GM12878 (cell line): ENCODE results near the gene EVX1. TPM values are rescaled to one million over a fixed set of nuclear protein-coding genes. Genes with fewer than 3 reads are reported as not detected.

Experiments used
- ATAC-seq: fragments of 200-7000 bp; cut with Tn5 transposase; 3 replicates; pipeline ENCODE4 v1.9.1; 2020; ENCODE audit warnings: mild to moderate bottlenecking, moderate library complexity
- BruUV-seq: library from RNA; stranded (reverse); fragments of 400-500 nt; replicated peaks from 2 replicates; lab custom pipeline; 2021; lab: Mats Ljungman, UMichigan
- CTCF ChIA-PET: fragments of 300-600 bp; sonication (Branson Sonifier 250); formaldehyde crosslinking; extraction: SDS; loops from one replicate; lab custom pipeline; 2021; ENCODE audit warnings: inconsistent platforms; lab: Yijun Ruan, JAX
- POLR2A ChIA-PET: fragments of 350-600 bp; formaldehyde crosslinking; extraction: SDS; loops from one replicate; lab custom pipeline; 2021; ENCODE audit warnings: inconsistent platforms; lab: Charles Lee
- RAD21 ChIA-PET: fragments of 300-600 bp; sonication (Branson Sonifier 250); formaldehyde crosslinking; loops from one replicate; lab custom pipeline; 2023; ENCODE audit warnings: antibody characterized with exemption; ENCODE audit not compliant: unreplicated experiment; lab: Charles Lee
- SMC1A ChIA-PET: fragments of 300-600 bp; sonication (Branson Sonifier 250); formaldehyde crosslinking; loops from one replicate; lab custom pipeline; 2023; ENCODE audit not compliant: unreplicated experiment, uncharacterized antibody; lab: Charles Lee
- DNase-seq: peaks from one replicate; pipeline ENCODE4 v3.0.0-alpha.2; 2011; ENCODE audit warnings: low read depth, low spot score
- FAIRE-seq: peaks from 3 replicates; lab custom pipeline; 2011; peaks lifted over from hg19 to GRCh38; lab: Jason Lieb, UNC
- H2AFZ ChIP-seq: 2 replicates; pipeline ENCODE4 v1.6.0; 2011; ENCODE audit warnings: low read depth, low read length, control low read depth; ENCODE audit not compliant: control insufficient read depth
- H3K27ac ChIP-seq: 2 replicates; pipeline ENCODE4 v1.5.1; 2011; ENCODE audit warnings: control low read depth; ENCODE audit not compliant: control insufficient read depth, insufficient read depth
- H3K27me3 ChIP-seq, 2 experiments: replicated peaks in 1 of 2; 2 replicates each; pipeline versions ENCODE4 v1.6.0 to v1.6.1; 2011; ENCODE audit warnings: low read length in 1 of 2; ENCODE audit not compliant: control insufficient read depth in 2 of 2, insufficient read depth in 2 of 2
- H3K36me3 ChIP-seq, 2 experiments: 2 replicates each; pipeline ENCODE4 v1.5.1; 2011; ENCODE audit warnings: low read length in 1 of 2; ENCODE audit not compliant: control insufficient read depth in 2 of 2, insufficient read depth in 2 of 2
- H3K4me1 ChIP-seq: 2 replicates; pipeline ENCODE4 v1.6.1; 2011; ENCODE audit warnings: mild to moderate bottlenecking, low read length, moderate library complexity, mixed read lengths; ENCODE audit not compliant: control insufficient read depth, insufficient read depth
- H3K4me2 ChIP-seq: 2 replicates; pipeline ENCODE4 v1.6.0; 2011; ENCODE audit warnings: control low read depth; ENCODE audit not compliant: control insufficient read depth, insufficient read depth
- H3K4me3 ChIP-seq: fragments of 200-600 bp; sonication (generic); 2 replicates; pipeline ENCODE4 v1.5.1; 2016
- H3K79me2 ChIP-seq: 2 replicates; pipeline ENCODE4 v1.6.0; 2011; ENCODE audit warnings: low read length; ENCODE audit not compliant: control insufficient read depth, insufficient read depth
- H3K9ac ChIP-seq: 2 replicates; pipeline ENCODE4 v1.8.0; 2011; ENCODE audit warnings: low read length, control low read depth, mixed read lengths; ENCODE audit not compliant: control insufficient read depth, insufficient read depth
- H3K9me3 ChIP-seq: replicated peaks from 3 replicates; pipeline ENCODE4 v1.5.1; 2011; ENCODE audit warnings: mild to moderate bottlenecking, low read length; ENCODE audit not compliant: control insufficient read depth, insufficient read depth
- H4K20me1 ChIP-seq: 2 replicates; pipeline ENCODE4 v1.6.0; 2011; ENCODE audit not compliant: control insufficient read depth, insufficient read depth
- ASH2L ChIP-seq: fragments of 300-600, 200-600 bp; sonication (generic); IDR thresholded peaks from 2 replicates; pipeline ENCODE4 v1.6.1; 2017; ENCODE audit warnings: low read depth, mild to moderate bottlenecking, borderline replicate concordance
- PML ChIP-seq: IDR thresholded peaks from 2 replicates; pipeline ENCODE4 v1.6.1; 2012; ENCODE audit warnings: low read length, inconsistent platforms
- WGBS: methylation state at CpG from one replicate; pipeline ENCODE4 v1.1.6; 2016; ENCODE audit warnings: low lambda C conversion rate; ENCODE audit not compliant: insufficient replicate concordance, insufficient coverage; ENCODE audit errors: missing lambda C conversion rate; 5-methylcytosine and 5-hydroxymethylcytosine counted together
- in situ Hi-C: fragments of 300-500 bp; cut with MboI; formaldehyde crosslinking; loops from 9 replicates; pipeline ENCODE4 v1.14.3; 2018; ENCODE audit warnings: mixed read lengths
- intact Hi-C: fragments of 100-400 bp; cut with micrococcal nuclease; formaldehyde crosslinking; loops from one replicate; pipeline ENCODE4 v1.14.2; 2022; ENCODE audit not compliant: unreplicated experiment
- polyA plus RNA-seq, 11 experiments: library from polyadenylated mRNA; depleted of rRNA in 4 of 11; unstranded in 6 of 11; stranded (reverse) in 5 of 11; fragments of >200 nt; fragmentation: Nextera tagmentation in 4 of 11; fragmentation: Illumina TruSeq in 1 of 11; extraction: Ambion mirVana in 4 of 11; extraction: Trizol in 1 of 11; gene quantifications; 1 replicate in 1 of 11; 2 replicates in 10 of 11; pipeline versions ENCODE4 v1.2.1 to v1.2.3, GENCODE V29; 2011 to 2016; ENCODE audit warnings: inconsistent platforms in 2 of 11, missing spikeins in 2 of 11, low read depth in 1 of 11
- total RNA-seq, 4 experiments: library from RNA; depleted of rRNA in 3 of 4; stranded (reverse); fragments of >200 nt in 3 of 4; fragmentation: Illumina TruSeq in 1 of 4; extraction: Trizol in 1 of 4; gene quantifications; 2 replicates each; pipeline versions ENCODE4 v1.2.1 to v1.2.3, GENCODE V29; 2013 to 2021
- TF ChIP-seq, protein P1 (sequence below): fragments of 450-650 bp; IDR thresholded peaks from 2 replicates; pipeline ENCODE4 v1.6.1; 2014; ENCODE audit warnings: mild to moderate bottlenecking

The EVX1 gene
- total and polyA plus RNA-seq, 10 of the 15 experiments (the other 5 are each of a cell fraction or from before 2014, with no cell fraction given): not detected

DNA sequence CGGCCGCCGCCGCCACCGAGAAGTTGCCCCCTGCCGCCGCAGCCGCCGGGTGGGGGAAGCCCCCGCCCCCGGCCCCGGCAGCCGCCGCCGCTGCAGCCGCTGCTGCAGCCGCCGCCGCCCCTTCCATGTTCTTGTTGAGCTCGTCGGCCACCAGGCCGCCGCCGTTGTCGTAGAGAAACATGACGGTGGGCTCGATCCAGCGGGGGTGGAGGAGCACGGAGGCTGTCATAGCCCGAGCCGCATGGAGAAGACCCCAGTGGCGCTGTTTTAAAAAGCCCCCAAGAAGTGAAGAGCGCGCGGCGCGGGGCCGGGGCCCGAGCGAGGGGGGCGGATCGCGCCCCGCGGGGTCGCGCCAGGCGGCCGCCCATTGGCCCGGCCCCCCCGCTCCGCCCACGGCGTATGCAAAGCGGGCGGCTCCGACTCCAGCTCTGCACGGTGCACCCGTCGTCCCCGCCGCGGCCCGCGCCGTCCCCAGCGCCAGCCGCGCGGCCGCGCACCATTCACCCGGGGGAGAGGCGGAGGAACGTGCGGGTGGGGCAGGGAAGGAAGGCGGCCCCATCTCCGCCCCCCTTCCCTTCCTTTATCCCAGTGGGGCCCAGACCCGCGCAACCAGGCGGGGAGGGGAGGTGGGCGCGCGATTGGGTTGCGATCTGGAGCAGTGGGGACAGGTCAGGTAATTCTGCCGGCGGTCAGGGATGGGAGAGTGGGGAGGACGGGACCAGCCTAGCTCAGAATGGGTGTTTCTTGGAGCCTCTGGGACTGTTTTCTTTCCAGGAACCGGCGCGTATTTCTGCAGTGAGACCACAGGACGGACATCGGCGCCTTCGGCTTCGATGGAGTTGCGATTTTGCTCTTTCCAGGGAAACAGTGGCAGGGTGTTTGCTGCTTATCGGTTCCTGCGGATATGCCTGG lies 42.5 kb upstream of the EVX1 start, which contains the start of gene HOXA13:
TSS of gene HOXA13 (minus strand) at position 243 of the 912 bp plus-strand sequence. CDS start at position 229, 14 bp downstream.
- WGBS: 9% methylated on average over 60 of the region's 99 CpGs
- peak within 1 kb of the TSS; percentile 42; the same call in 1 of the 2 replicates for H3K4me2 ChIP-seq
- FAIRE-seq: no peak
- TF ChIP-seq PML: no peak
- TF ChIP-seq ASH2L: no peak
- TF ChIP-seq, protein P1, sequence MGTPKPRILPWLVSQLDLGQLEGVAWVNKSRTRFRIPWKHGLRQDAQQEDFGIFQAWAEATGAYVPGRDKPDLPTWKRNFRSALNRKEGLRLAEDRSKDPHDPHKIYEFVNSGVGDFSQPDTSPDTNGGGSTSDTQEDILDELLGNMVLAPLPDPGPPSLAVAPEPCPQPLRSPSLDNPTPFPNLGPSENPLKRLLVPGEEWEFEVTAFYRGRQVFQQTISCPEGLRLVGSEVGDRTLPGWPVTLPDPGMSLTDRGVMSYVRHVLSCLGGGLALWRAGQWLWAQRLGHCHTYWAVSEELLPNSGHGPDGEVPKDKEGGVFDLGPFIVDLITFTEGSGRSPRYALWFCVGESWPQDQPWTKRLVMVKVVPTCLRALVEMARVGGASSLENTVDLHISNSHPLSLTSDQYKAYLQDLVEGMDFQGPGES: no peak
- TF ChIP-seq, all 136 proteins: peak for 0
- POLR2A ChIA-PET: no interaction called here
- DNase-seq (no peak), ATAC-seq (0 out of 3 replicates have a peak, but pooled peaks have one; percentile 38)
- RAD21 ChIA-PET: interaction anchor here (1.4 kb wide), 1 partner anchor 721 kb away, joined by 5 read pairs; no protein-coding TSS in a partner anchor
- CTCF ChIA-PET: interaction anchor here (1.5 kb wide), 1 partner anchor 721 kb away, joined by 10 read pairs; no protein-coding TSS in a partner anchor
- BruUV-seq: no TSS peak
- Histone ChIP-seq H3K4me3 (no peak within 1 kb of the TSS), H3K9me3 (no peaks in the 10 kb centered on the region; the same call in 2 of the 3 replicates), H4K20me1 (no peaks in the 10 kb centered on the region), H3K9ac (no peak within 1 kb of the TSS), H3K79me2 (no peaks in the 10 kb centered on the region), H3K4me1 (no peaks in the 10 kb centered on the region; the same call in 1 of the 2 replicates), H3K36me3 (no peaks in the 10 kb centered on the region), H2AFZ (no peak within 1 kb of the TSS), H3K27ac (no peak within 1 kb of the TSS), H3K27me3 (peaks cover 27 to 45% of the 10 kb centered on the region in 2 experiments)
- in situ Hi-C loops (loop anchor here (5.0 kb wide), 4 partner anchors 377 to 817 kb away; no protein-coding TSS in a partner anchor), intact Hi-C loops (loop anchor here (5.0 kb wide), 2 partner anchors 582 to 897 kb away; no protein-coding TSS in a partner anchor)
- SMC1A ChIA-PET: no interaction called here
